H9 (cell line): ENCODE results near the gene TM7SF3. TPM values are rescaled to one million over a fixed set of nuclear protein-coding genes. Genes with fewer than 3 reads are reported as not detected.

ENCODE experiments used
- DNase-seq: peaks from one replicate; pipeline ENCODE4 v3.0.0-alpha.2; 2017
- H2AFZ ChIP-seq: one replicate; pipeline ENCODE4 v1.6.1; 2013; ENCODE audit warnings: mild to moderate bottlenecking, low read length, control low read depth, moderate library complexity
- H2AK5ac ChIP-seq: 2 replicates; pipeline ENCODE4 v1.6.1; 2013; ENCODE audit warnings: low read length, control low read depth, mixed read lengths; ENCODE audit not compliant: insufficient read length
- H2BK120ac ChIP-seq: one replicate; pipeline ENCODE4 v1.6.1; 2013; ENCODE audit warnings: low read depth, mild to moderate bottlenecking, low read length, control low read depth, inconsistent platforms; ENCODE audit not compliant: poor library complexity, severe bottlenecking
- H2BK12ac ChIP-seq: 2 replicates; pipeline ENCODE4 v1.6.1; 2013; ENCODE audit warnings: low read length, control low read depth, mixed read lengths, low read depth; ENCODE audit not compliant: insufficient read length
- H2BK15ac ChIP-seq: 2 replicates; pipeline ENCODE4 v1.6.1; 2013; ENCODE audit warnings: low read depth, low read length, control low read depth
- H2BK20ac ChIP-seq: one replicate; pipeline ENCODE4 v1.6.1; 2013; ENCODE audit warnings: low read depth, mild to moderate bottlenecking, low read length, control low read depth, inconsistent platforms; ENCODE audit not compliant: poor library complexity, severe bottlenecking
- H2BK5ac ChIP-seq: 2 replicates; pipeline ENCODE4 v1.6.1; 2013; ENCODE audit warnings: low read length, control low read depth, mixed read lengths; ENCODE audit not compliant: insufficient read length
- H3K14ac ChIP-seq: 2 replicates; pipeline ENCODE4 v1.6.1; 2013; ENCODE audit warnings: low read length, control low read depth; ENCODE audit not compliant: insufficient read depth
- H3K18ac ChIP-seq: 2 replicates; pipeline ENCODE4 v1.6.1; 2013; ENCODE audit warnings: low read depth, mild to moderate bottlenecking, mixed read lengths, low read length, control low read depth; ENCODE audit not compliant: insufficient read length
- H3K23ac ChIP-seq: 2 replicates; pipeline ENCODE4 v1.6.1; 2013; ENCODE audit warnings: low read length, control low read depth, mixed read lengths, low read depth; ENCODE audit not compliant: insufficient read length
- H3K23me2 ChIP-seq: 2 replicates; pipeline ENCODE4 v1.6.1; 2013; ENCODE audit warnings: low read depth, mild to moderate bottlenecking, mixed read lengths, low read length, control low read depth; ENCODE audit not compliant: insufficient read length, poor library complexity, severe bottlenecking
- H3K27ac ChIP-seq: 2 replicates; pipeline ENCODE4 v1.5.1; 2013; ENCODE audit warnings: low read length, control low read depth, mixed read lengths, low read depth; ENCODE audit not compliant: insufficient read length
- H3K27me3 ChIP-seq: 2 replicates; pipeline ENCODE4 v1.6.1; 2013; ENCODE audit warnings: low read length, control low read depth, inconsistent platforms; ENCODE audit not compliant: insufficient read depth
- H3K4ac ChIP-seq: 2 replicates; pipeline ENCODE4 v1.6.1; 2013; ENCODE audit warnings: low read depth, mild to moderate bottlenecking, control low read depth, inconsistent platforms, low read length, moderate library complexity
- H3K4me1 ChIP-seq: 2 replicates; pipeline ENCODE4 v1.6.1; 2013; ENCODE audit warnings: low read length, control low read depth, inconsistent platforms; ENCODE audit not compliant: insufficient read depth
- H3K4me2 ChIP-seq: 2 replicates; pipeline ENCODE4 v1.6.1; 2013; ENCODE audit warnings: low read length, control low read depth, mixed read lengths; ENCODE audit not compliant: insufficient read length, insufficient read depth
- H3K56ac ChIP-seq: 2 replicates; pipeline ENCODE4 v1.6.1; 2013; ENCODE audit warnings: low read depth, mild to moderate bottlenecking, mixed read lengths, low read length, control low read depth; ENCODE audit not compliant: insufficient read length
- H3K79me1 ChIP-seq: 2 replicates; pipeline ENCODE4 v1.6.1; 2013; ENCODE audit warnings: low read depth, mild to moderate bottlenecking, moderate library complexity, low read length, control low read depth, inconsistent platforms; ENCODE audit not compliant: insufficient read depth, poor library complexity, severe bottlenecking
- H3K79me2 ChIP-seq: 2 replicates; pipeline ENCODE4 v1.6.1; 2013; ENCODE audit warnings: low read length, control low read depth, inconsistent platforms; ENCODE audit not compliant: insufficient read depth
- H3K9ac ChIP-seq: 2 replicates; pipeline ENCODE4 v1.6.1; 2013; ENCODE audit warnings: low read length, control low read depth, mixed read lengths; ENCODE audit not compliant: insufficient read length; ENCODE audit errors: extremely low read depth
- H3K9me3 ChIP-seq: one replicate; pipeline ENCODE4 v1.6.1; 2013; ENCODE audit warnings: low read depth, low read length, inconsistent platforms; ENCODE audit not compliant: control insufficient read depth
- H3T11ph ChIP-seq: one replicate; pipeline ENCODE4 v1.6.1; 2013; ENCODE audit warnings: mild to moderate bottlenecking, low read length, control low read depth, inconsistent platforms
- H4K20me1 ChIP-seq: one replicate; pipeline ENCODE4 v1.6.1; 2013; ENCODE audit not compliant: control insufficient read depth, insufficient read length, insufficient read depth
- H4K5ac ChIP-seq: 2 replicates; pipeline ENCODE4 v1.6.1; 2013; ENCODE audit warnings: low read depth, mild to moderate bottlenecking, mixed read lengths, low read length, control low read depth; ENCODE audit not compliant: insufficient read length
- H4K8ac ChIP-seq: replicated peaks from 2 replicates; pipeline ENCODE4 v1.6.1; 2013; ENCODE audit warnings: low read length, control low read depth, mixed read lengths, low read depth; ENCODE audit not compliant: insufficient read length
- H4K91ac ChIP-seq: 2 replicates; pipeline ENCODE4 v1.6.1; 2013; ENCODE audit warnings: low read depth, mild to moderate bottlenecking, moderate library complexity, mixed read lengths, low read length, control low read depth; ENCODE audit not compliant: insufficient read length
- H3K27ac Mint-ChIP-seq, 3 experiments: 2 replicates in 2 of 3; 3 replicates in 1 of 3; pipeline ENCODE4 v1.8.0; 2020 to 2021; ENCODE audit warnings: mixed read lengths in 3 of 3, mild to moderate bottlenecking in 1 of 3, moderate library complexity in 1 of 3
- H3K27me3 Mint-ChIP-seq: 2 replicates; pipeline ENCODE4 v1.8.0; 2021; ENCODE audit warnings: low read depth, mild to moderate bottlenecking, moderate library complexity, mixed read lengths
- H3K36me3 Mint-ChIP-seq, 3 experiments: 2 replicates in 2 of 3; 3 replicates in 1 of 3; pipeline ENCODE4 v1.8.0; 2020 to 2021; ENCODE audit warnings: low read depth in 3 of 3, mixed read lengths in 3 of 3; ENCODE audit not compliant: insufficient read depth in 1 of 3
- H3K4me1 Mint-ChIP-seq, 2 experiments: 2 replicates each; pipeline ENCODE4 v1.8.0; 2020; ENCODE audit warnings: mixed read lengths in 2 of 2
- H3K4me3 Mint-ChIP-seq, 2 experiments: 2 replicates in 1 of 2; 3 replicates in 1 of 2; pipeline ENCODE4 v1.8.0; 2020 to 2021; ENCODE audit warnings: mild to moderate bottlenecking in 2 of 2, mixed read lengths in 2 of 2, moderate library complexity in 1 of 2
- H3K9me3 Mint-ChIP-seq, 2 experiments: 2 replicates in 1 of 2; 3 replicates in 1 of 2; pipeline ENCODE4 v1.8.0; 2020; ENCODE audit warnings: mild to moderate bottlenecking in 2 of 2, mixed read lengths in 2 of 2, moderate library complexity in 1 of 2
- CTCF ChIP-seq: fragments of 200-600 bp; sonication (generic); conservative IDR thresholded peaks from 3 replicates; pipeline ENCODE4 v1.8.0; 2021; ENCODE audit warnings: antibody characterized with exemption, mild to moderate bottlenecking
- WGBS: extraction: QIAGEN DNeasy Blood & Tissue Kit; methylation state at CpG from one replicate; pipeline ENCODE4 v1.1.7; 2013; ENCODE audit warnings: missing lambda C conversion rate, low lambda C conversion rate, mixed read lengths; ENCODE audit not compliant: insufficient read length; ENCODE audit errors: extremely low coverage; 5-methylcytosine and 5-hydroxymethylcytosine counted together
- total RNA-seq: library from RNA; stranded (reverse); gene quantifications from 2 replicates; pipeline ENCODE4 v1.2.1, GENCODE V29; 2021

TM7SF3 gene
- total RNA-seq, 1 experiment from 2014 or later = 74.9 TPM

GRCh38 chr12:27031531-27031930 is 17.3 kb upstream of the TM7SF3 start:
- Histone ChIP-seq H2BK12ac (no peak overlapping the region), H2BK120ac (no peak overlapping the region), H2AFZ (no peak overlapping the region), H3K23me2 (no peaks in the 10 kb centered on the region), H3K14ac (no peak overlapping the region), H2BK5ac (no peak overlapping the region), H4K20me1 (no peaks in the 10 kb centered on the region), H2AK5ac (no peak overlapping the region), H3K9ac (no peak overlapping the region), H3K23ac (no peak overlapping the region), H3T11ph (no peak overlapping the region), H3K4me2 (no peak overlapping the region), H4K5ac (no peak overlapping the region), H4K8ac (no peak overlapping the region), H3K4me1 (no peaks in the 10 kb centered on the region), H2BK20ac (no peak overlapping the region), H3K56ac (no peak overlapping the region), H3K27me3 (no peaks in the 10 kb centered on the region), H3K18ac (no peak overlapping the region), H4K91ac (no peak overlapping the region), H2BK15ac (no peak overlapping the region), H3K4ac (no peak overlapping the region), H3K79me1 (no peaks in the 10 kb centered on the region), H3K27ac (no peak overlapping the region), H3K79me2 (no peaks in the 10 kb centered on the region), H3K9me3 (no peaks in the 10 kb centered on the region)
- H3K9me3 Mint-ChIP-seq = no peaks in the 10 kb centered on the region
- DNase-seq = no peak
- no peaks in the 10 kb centered on the region for H3K4me1 Mint-ChIP-seq
- no CpG with 5 or more reads among the region's 3 CpGs for WGBS
- H3K27ac Mint-ChIP-seq = no peak overlapping the region
- H3K27me3 Mint-ChIP-seq = no peaks in the 10 kb centered on the region
- no peak for TF ChIP-seq CTCF
- H3K4me3 Mint-ChIP-seq = no peak overlapping the region
- H3K36me3 Mint-ChIP-seq = peaks cover 14 to 76% (median 60%) of the 10 kb centered on the region in 3 experiments; a peak in 6 of 7 replicates
